GM12801 (cell line): Measurements from ENCODE around the gene GATA1.

Source experiments
- TF ChIP-seq, protein P1 (sequence below): IDR thresholded peaks from one replicate; pipeline ENCODE4 v1.5.1; 2011; ENCODE audit warnings: control low read depth; ENCODE audit not compliant: insufficient read length; ENCODE audit errors: extremely low read depth

The GATA1 gene

DNA sequence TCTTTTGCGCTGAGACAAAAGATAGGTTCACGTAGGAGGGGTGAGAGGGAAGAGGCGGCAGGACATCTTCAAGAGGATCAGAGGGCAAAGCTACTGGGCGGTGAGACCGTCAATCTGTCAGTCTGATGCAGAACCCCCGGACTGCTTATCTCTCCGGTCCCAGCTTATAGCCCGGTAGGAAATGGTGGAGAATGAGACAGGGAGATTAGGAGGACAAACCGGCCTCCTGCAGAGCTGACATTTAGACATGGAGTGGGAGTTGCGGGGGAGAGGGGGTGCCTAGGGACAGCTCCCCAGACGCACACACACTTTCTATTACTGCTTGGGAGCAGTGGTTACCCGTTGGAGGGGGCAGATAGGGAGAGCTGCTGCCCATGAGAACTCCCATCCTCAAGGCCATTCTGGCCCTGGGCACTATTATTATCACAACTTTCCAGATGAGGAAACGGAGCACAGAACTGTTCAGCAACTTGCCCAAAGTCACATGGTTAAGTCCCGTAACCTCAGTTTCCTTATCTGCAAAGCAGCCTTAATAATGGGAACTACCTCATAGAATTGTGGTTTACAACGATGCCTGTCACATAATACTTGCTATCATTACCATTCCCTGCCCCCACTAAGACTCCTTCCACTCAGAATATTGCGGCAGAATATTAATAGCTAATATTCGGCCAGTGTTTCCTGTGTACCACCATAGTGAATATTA, 14.3 kb downstream of the GATA1 start:
- TF ChIP-seq, protein P1, sequence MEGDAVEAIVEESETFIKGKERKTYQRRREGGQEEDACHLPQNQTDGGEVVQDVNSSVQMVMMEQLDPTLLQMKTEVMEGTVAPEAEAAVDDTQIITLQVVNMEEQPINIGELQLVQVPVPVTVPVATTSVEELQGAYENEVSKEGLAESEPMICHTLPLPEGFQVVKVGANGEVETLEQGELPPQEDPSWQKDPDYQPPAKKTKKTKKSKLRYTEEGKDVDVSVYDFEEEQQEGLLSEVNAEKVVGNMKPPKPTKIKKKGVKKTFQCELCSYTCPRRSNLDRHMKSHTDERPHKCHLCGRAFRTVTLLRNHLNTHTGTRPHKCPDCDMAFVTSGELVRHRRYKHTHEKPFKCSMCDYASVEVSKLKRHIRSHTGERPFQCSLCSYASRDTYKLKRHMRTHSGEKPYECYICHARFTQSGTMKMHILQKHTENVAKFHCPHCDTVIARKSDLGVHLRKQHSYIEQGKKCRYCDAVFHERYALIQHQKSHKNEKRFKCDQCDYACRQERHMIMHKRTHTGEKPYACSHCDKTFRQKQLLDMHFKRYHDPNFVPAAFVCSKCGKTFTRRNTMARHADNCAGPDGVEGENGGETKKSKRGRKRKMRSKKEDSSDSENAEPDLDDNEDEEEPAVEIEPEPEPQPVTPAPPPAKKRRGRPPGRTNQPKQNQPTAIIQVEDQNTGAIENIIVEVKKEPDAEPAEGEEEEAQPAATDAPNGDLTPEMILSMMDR, result no peak

DNA sequence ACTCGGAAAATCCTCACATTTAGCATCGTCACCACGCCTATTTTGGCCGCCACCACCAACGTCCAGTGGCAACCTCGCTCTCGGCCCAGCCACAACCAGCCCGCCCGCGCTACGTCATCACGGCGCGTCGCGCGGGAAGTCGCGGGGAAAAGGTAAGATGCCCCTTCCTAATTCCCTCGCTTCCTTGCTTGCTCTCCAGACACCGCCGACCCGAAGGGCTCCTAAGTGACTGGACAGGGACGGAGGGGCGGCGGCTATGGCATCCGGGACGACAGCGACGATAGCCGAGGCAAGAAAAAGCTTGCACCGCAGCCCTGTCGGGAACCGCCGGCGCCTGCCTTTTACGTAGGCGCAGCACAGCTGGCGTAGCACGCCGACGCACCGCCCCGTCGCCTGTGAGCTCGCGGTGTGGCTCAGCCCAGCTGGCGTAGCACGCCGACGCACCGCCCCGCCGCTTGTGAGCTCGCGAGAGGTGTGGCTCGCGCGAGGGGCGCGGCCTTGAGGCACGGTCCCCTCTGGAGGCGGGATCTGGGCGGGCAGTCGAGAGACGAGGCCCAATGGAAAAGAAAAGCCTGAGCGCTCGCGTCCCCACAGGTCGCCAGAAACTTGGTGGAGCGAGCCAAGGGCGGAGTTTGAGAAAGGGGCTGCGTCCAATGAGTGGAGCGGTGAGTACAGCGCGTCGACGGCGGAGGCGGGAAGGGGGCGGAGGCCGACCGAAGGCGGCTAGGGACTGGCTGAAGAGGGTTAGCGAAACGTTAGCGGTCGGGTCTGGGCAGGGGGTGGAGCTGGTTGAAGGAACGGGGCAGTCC, 15.1 kb downstream of the GATA1 start, which contains the start of gene HDAC6:
TSS of gene HDAC6 (plus strand) at position 788 of the 809 bp plus-strand sequence. CDS start 626 bp downstream, outside the sequence.
- TF ChIP-seq, protein P1, result no peak

- TF ChIP-seq, protein P1, result no peak
Measured at GRCh38 chrX:48802089-48802904, 15.9 kb downstream of the GATA1 start.

GRCh38 chrX:48802905-48803200, 16.5 kb downstream of the GATA1 start:
- TF ChIP-seq, protein P1, result no peak

- TF ChIP-seq, protein P1, result no peak
Measured at GRCh38 chrX:48806081-48806480, 19.7 kb downstream of the GATA1 start.

DNA sequence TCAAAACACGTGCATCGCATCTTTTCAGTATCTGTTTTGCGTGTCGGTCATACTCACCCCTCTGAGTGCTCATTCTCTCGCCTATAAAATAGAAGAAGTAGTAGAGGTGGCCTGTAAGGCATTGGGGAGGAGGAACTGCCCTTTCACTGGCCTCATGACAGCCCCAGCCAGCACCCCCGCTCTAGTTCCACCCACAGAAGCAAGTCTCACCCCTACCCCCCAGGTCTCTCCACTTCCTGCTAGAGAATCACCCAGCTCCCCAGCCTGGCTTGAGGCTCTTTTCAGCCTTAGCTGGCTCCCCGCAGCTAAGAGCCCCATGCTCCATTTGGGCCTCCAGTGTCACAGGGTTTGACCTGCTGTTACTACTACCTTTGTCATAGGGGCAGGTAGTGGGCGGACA, 27.3 kb downstream of the GATA1 start:
- TF ChIP-seq, protein P1, result no peak

GRCh38 chrX:48814722-48815121, 28.3 kb downstream of the GATA1 start:
- TF ChIP-seq, protein P1, result no peak
